Measurements from ENCODE around the gene UNC5B. TPM values are rescaled to one million over a fixed set of nuclear protein-coding genes. Genes with fewer than 3 reads are reported as not detected.

UNC5B gene
- total RNA-seq, 1 donor from 2014 or later = 22.4 TPM

DNA sequence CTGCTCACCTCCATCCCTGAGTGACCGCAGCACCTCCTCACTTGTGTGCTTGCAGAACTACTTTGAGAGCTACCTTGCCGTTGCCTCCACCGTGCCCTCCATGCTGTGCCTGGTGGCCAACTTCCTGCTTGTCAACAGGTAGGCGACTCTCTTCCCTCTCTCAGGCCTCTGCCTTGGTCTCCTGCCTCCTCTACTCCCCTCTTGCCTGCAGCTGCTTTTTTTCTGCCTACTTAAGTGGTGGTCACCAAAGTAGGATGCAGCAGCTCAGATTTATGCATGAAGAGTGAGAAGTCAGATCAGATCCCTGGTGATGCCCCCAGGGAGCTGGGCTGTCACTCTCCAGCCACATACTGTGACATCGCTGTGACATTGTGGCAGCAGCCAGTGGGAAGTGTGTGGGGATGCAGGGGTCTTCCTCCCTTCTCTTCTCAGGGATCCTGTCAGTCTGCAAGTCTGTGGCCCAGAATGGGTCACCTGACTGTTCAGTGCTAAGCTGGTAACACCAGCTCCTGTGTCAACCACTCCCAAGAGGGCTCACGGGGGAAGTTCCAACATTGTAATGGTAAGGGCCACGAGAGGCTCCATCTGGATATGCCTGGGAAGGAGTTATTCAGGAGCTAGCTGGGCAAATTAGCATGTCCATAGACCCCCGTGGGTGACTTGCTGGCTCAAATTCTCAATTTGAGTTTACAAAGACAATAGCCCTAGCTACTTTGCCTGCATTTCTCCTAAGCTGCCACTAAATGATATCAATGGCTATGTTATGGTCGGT, 132.0 kb downstream of the UNC5B start:
- Mint-ChIP-seq H3K9me3 (no peaks in the 10 kb centered on the region), H3K27ac (no peak overlapping the region), H3K36me3 (no peaks in the 10 kb centered on the region), H3K4me1 (ENCODE audit: unreplicated experiment) (peaks cover 57% of the 10 kb centered on the region), H3K27me3 (no peaks in the 10 kb centered on the region), H3K4me3 (no peak overlapping the region)
- no peak for DNase-seq (ENCODE audit: extremely low spot score, unreplicated experiment)
- TF ChIP-seq CTCF (conservative IDR thresholded peaks at IDR 0.05) = no peak

DNA sequence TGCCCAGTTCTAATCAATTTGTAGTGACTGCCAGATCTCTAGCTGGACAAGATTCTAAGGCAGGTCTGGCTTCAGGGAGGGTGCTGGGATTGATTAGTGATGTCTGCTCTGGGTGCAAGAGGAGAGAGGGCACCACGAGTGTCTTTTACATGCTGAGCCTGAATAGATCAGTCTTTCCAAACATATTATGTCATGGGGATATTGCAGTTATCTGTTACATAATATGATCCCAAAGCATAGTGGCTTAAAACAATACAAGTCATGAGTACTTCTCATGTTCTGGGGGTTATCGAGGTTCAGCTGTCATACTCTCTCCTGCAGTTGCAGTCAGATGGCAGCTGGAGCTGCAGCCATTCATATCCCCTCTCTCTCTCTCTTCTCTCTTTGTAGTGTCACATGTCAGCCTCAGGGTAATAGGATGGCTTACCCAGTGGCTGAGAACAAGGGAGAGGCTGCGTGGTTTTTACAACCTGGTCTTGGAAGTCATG, 132.7 kb downstream of the UNC5B start:
- Mint-ChIP-seq H3K27ac (no peak overlapping the region), H3K36me3 (peaks cover 4% of the 10 kb centered on the region), H3K9me3 (no peaks in the 10 kb centered on the region), H3K4me3 (no peak overlapping the region), H3K27me3 (no peaks in the 10 kb centered on the region), H3K4me1 (ENCODE audit: unreplicated experiment) (peaks cover 56% of the 10 kb centered on the region)
- TF ChIP-seq CTCF (conservative IDR thresholded peaks at IDR 0.05) = no peak
- no peak for DNase-seq (ENCODE audit: extremely low spot score, unreplicated experiment)

DNA sequence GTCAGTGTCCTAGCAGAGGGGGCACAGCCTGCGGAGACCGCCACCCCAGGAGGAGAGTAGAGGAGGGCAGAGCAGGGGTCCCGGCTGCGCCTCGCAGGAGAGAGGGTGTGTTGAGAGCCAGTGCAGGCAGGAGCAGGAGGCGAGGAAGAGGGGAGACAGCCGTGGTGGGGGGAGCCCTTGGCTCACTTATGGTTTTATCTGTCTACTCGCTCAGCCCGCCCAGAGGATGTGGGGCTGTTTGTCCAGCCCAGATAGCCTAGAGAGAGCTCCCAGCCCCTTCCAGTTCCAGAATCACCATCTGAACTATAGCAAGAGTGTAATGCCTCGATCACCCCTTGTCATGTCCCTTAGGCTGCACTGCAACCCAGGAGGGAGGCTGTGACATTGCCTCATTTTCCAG, 133.3 kb downstream of the UNC5B start:
- H3K4me3 Mint-ChIP-seq = no peak overlapping the region
- no peak overlapping the region for H3K27ac Mint-ChIP-seq
- no peaks in the 10 kb centered on the region for H3K9me3 Mint-ChIP-seq
- no peak for DNase-seq (ENCODE audit: extremely low spot score, unreplicated experiment)
- peaks cover 50% of the 10 kb centered on the region for H3K4me1 Mint-ChIP-seq (ENCODE audit: unreplicated experiment)
- no peak for TF ChIP-seq CTCF (conservative IDR thresholded peaks at IDR 0.05)
- no peaks in the 10 kb centered on the region for H3K27me3 Mint-ChIP-seq
- H3K36me3 Mint-ChIP-seq = peaks cover 4% of the 10 kb centered on the region

- H3K27ac Mint-ChIP-seq = no peak overlapping the region
- peaks cover 4% of the 10 kb centered on the region for H3K36me3 Mint-ChIP-seq
- no peaks in the 10 kb centered on the region for H3K27me3 Mint-ChIP-seq
- H3K4me1 Mint-ChIP-seq (ENCODE audit: unreplicated experiment) = peaks cover 42% of the 10 kb centered on the region
- no peak overlapping the region for H3K4me3 Mint-ChIP-seq
- H3K9me3 Mint-ChIP-seq = no peaks in the 10 kb centered on the region
- TF ChIP-seq CTCF (conservative IDR thresholded peaks at IDR 0.05) = no peak
- DNase-seq (ENCODE audit: extremely low spot score, unreplicated experiment) = no peak
These were observed 134.4 kb downstream of the UNC5B start for GRCh38 chr10:71346731-71347130.

- H3K27ac Mint-ChIP-seq = no peak overlapping the region
- no peak for DNase-seq (ENCODE audit: extremely low spot score, unreplicated experiment)
- H3K4me1 Mint-ChIP-seq (ENCODE audit: unreplicated experiment) = peaks cover 33% of the 10 kb centered on the region
- no peaks in the 10 kb centered on the region for H3K9me3 Mint-ChIP-seq
- no peak overlapping the region for H3K4me3 Mint-ChIP-seq
- peaks cover 4% of the 10 kb centered on the region for H3K36me3 Mint-ChIP-seq
- H3K27me3 Mint-ChIP-seq = no peaks in the 10 kb centered on the region
- TF ChIP-seq CTCF (conservative IDR thresholded peaks at IDR 0.05) = no peak
These were observed 135.4 kb downstream of the UNC5B start for GRCh38 chr10:71347587-71348395.
